ENCODE data around the gene NXNL1.
A peak's percentile ranks its signal among the peaks of the same experiment; 100 is the strongest.
"Not testable (repeated sequence)": the region's sequence is repeated elsewhere in the genome, so short reads cannot be mapped to it uniquely, and the experiment has no call there.

NXNL1 gene

DNA sequence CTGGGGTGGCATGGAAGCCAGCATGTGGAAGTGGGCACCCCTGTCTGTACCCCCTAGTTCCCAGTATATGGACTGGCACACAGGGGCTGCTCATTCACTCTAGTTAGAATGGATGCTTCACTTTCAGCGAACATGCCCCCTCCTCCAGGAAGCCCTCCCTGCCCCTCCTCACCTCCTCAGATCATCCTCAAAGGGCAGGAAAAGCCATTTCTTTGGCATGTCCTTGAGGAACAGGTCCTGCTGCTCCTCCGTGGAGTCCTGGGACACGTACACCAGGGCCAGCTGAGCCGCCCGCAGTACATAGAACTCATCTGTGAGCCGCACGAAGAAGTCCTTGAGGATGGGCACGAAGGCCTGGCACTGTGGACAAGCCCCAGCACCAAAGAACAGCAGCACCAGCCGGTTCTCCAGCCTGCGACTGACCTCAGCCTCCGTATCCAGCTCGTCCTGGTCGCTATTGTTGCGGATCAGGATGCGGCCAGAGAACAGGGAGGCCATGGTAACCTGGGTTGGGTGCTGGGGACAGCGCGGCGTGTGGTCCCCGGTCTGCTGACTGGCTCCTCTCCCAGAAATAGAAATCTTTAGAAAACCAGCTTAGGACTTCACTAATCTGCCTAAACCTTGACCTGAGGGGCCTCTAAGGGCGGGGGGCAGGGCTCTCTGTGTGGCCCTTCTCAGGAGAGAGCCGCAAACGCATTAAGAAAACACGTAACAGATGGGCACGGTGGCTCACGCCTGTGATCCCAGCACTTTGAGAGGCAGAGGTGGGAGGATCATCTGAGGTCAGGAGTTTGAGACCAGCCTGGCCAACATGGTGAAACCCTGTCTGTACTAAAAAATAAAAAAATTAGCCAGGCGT is at the start of gene NXNL1:
Gene NXNL1, minus strand, starts transcription at position 555 of the 859 bp plus-strand sequence. Its CDS starts 57 bp downstream, at position 498.
- DNase-seq = no peak

GRCh38 chr19:17508558-17508933 is 47.8 kb upstream of the NXNL1 start:
- not testable (repeated sequence) for DNase-seq

DNA sequence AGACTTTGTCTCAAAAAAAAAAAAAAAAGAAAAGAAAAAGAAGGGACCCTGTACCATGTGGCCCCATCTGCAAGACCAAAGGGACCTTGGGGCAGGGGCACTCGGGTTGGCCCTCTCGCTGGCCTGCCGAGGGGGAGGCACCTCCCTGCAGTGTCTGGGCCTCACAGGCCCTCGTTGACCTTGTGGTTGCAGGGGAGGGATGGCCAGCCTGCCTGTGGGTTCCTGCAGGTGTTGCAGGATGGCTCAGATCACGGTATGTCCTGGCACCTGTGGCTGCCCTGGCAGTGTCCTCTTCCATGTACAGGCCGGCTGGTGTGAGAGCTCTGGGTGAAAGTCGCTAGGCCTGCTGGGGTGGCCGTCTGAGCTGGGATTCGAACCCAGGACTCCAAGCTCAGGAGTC is 46.0 kb upstream of the NXNL1 start:
- DNase-seq = no peak

DNA sequence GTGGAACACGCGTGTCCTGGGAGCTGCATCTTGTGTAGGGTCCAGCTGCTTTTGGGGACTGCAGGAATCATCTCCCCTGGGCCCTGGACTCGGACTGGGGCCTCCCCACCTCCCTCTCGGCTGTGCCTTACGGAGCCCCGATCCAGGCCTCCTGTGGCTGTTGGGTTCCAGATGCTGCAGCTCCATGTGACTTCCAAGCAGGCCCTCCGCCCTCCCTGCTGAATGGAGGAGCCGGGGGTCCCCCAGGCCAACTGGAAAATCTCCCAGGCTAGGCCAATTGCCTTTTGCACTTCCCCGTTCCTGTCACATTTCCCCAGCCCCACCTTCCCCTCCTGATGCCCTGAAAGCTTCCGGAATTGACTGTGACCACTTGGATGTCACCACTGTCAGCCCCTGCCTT is 44.5 kb upstream of the NXNL1 start:
- DNase-seq = no peak

- no peak for DNase-seq
Measured at GRCh38 chr19:17504456-17504855, 43.7 kb upstream of the NXNL1 start.

DNA sequence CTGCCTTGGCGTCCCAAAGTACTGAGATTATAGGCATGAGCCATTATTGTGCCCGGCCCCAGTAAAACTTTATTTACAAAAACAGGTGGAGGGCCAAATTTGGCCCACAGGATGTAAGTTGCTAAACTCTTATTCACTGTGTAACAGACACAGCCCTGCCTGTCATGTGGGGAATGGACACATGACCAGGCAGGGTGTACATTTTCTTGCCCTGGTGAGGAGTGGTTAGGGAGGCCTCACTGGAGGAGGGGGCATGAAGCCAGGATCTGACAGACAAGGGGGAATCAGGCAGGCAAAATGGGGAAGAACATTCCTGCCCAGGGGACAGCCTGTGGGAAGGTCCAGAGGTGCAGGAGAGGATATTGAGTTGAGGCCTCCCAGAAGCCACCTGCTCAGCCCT is 43.3 kb upstream of the NXNL1 start:
- DNase-seq = no peak

DNA sequence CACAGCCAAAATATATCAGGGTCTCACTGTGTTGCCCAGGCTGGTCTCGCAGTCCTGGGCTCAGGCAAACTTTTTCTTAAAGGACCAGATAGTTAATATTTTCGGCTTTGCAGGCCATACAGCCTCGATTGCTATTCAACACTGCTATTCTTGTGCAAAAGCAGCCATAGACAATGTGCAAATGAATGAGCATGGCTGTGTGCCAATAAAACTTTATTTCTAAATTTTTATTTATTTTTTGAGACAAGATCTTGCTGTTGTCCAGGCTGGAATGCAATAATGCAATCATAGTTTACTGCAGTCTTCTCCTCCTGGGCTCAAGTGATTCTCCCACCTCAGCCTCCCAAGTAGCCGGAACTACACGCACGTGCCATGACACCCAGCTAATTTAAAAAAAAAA is 42.5 kb upstream of the NXNL1 start:
- no peak for DNase-seq

GRCh38 chr19:17500447-17501198 is 39.9 kb upstream of the NXNL1 start:
- DNase-seq = no peak

DNA sequence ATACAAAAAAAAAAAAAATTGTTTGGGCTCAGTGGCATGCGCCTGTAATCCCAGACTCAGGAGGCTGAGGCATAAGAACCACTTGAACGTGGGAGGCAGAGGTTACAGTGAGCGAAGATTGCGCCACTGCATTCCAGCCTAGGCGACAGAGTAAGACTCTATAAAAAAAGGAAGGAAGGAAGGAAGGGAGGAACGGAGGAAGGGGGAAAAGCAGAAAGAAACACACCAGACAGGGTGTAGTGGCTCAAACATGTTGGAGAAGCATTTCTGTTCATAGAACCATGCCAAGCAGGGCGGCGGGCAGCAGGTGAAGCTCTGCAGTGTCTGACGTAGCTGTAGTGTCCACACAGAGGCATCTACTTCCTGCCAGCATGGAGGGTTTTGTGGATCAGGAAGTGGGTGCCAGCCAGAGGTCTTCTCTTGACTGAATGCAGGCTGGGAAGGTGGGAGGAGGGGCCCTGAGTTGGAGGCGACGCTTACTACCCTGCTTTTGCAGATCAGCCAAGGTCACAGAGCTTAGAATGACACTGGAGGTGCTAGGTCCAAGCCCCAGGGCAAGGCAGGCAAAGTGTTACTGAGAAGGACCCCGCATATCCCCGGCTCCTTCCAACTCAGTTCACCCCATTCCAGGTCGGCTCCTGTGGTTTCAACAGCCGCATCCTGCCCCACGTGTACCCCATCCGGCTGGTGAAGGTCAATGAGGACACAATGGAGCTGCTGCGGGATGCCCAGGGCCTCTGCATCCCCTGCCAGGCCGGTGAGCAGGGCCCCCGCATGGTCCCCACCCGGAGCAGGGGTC is 39.1 kb upstream of the NXNL1 start:
- peak; percentile 21 for DNase-seq

- DNase-seq = not testable (repeated sequence)
Measured at GRCh38 chr19:17499025-17499424, 38.3 kb upstream of the NXNL1 start.

DNA sequence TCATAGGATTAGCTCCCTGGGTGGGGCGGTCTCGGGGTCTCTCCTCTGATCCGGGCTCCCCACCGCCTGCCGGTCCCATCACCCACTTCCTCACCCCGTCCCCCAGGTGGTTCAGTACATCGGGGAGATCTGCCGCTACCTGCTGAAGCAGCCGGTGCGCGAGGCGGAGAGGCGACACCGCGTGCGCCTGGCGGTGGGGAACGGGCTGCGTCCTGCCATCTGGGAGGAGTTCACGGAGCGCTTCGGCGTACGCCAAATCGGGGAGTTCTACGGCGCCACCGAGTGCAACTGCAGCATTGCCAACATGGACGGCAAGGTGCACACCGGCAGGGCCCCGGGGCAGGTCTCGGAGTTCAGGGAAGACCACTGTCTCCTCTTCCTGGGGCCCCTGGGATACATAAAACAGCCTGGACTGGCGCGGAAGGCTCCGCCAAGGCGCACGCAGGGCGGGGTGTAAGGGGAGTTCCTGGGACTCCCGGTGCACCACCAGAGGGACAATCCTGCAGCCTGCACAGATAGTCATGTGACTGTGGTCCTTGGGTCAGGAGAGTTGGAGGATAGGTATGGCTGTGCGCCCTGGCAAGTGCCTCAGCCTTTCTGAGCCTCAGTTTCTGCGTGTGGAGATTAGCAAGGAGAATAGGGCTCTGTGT is 36.5 kb upstream of the NXNL1 start:
- DNase-seq = no peak

DNA sequence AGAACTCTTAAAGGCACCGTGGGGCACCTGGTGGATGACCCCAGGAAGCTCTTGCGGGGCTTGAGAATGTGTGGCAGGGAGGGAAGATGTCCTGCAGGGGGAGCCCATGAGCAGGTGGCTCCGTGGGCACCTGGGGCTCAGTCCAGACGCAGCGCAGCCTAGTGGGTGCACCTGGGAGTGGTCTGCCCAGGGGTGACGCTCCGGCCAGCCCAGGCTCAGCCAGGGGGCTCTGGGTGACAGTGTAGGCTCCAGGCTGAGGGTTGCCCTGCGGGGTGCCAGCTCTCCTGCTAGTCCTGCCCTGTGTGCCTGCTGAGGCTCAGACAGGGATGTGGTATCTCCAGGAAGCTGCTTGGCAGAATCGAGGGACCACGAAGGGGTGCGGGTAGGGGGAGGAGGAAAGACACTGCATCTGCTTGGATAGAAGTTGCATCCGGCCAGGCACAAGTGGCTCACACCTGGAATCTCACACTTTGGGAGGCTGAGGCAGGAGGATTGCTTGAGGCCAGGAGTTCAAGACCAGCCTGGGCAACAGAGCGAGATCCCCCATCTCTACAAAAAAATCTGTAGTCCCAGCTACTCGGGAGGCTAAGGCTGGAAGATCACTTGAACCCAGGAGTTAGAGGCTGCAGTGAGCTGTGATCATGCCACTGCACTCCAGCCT is 35.7 kb upstream of the NXNL1 start:
- DNase-seq = peak; percentile 13

DNA sequence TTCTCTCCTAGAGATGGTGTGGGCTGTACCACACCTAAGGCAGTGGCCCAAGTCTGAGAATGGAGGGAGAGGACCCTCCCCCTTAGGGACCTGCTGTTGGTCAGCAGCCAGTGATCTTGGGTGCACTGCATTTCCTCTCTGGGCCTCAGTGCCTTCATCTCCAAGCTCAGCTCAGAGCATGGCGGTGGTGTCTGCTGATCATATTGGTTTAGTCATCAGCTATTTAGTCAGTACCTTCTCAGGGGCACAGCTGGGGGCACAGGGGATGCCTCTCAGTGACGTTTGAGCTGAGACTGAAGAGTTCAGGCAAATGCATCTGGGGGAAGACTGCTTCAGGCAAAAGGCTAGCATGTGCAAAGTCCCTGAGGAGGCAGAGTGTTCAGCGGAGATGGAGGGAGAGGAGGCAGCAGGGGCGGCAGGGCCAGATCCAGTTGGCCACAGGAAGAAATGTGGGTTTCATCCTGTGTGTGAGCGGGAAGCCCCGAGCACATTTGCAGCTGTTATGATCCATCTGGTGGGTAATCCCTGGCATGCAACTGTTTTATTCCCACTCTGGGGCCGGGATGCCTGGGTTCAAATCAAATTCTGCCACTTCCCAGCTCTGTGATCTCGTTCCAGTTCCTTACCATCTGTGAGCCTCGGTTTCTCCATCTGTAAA is 35.0 kb upstream of the NXNL1 start:
- DNase-seq = no peak

GRCh38 chr19:17491287-17491686 is 30.6 kb upstream of the NXNL1 start:
- no peak for DNase-seq

DNA sequence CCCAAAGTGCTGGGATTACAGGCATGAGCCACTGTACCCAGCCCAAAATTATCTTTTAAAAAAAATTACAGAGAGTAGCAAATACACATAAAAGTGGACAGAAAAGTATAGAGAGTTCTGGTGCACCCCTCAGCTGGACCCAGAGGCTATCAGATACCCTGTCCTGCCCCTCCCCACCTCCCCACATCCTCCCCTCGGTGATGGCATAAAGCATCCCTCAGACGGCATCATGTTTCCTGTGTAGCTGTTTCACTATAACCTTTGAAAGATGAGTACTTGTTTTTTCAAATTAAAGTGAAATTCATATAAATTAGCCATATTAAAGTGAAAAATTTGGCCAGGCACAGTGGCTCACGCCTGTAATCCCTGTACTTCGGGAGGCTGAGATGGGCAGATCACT is 29.7 kb upstream of the NXNL1 start:
- DNase-seq = no peak

DNA sequence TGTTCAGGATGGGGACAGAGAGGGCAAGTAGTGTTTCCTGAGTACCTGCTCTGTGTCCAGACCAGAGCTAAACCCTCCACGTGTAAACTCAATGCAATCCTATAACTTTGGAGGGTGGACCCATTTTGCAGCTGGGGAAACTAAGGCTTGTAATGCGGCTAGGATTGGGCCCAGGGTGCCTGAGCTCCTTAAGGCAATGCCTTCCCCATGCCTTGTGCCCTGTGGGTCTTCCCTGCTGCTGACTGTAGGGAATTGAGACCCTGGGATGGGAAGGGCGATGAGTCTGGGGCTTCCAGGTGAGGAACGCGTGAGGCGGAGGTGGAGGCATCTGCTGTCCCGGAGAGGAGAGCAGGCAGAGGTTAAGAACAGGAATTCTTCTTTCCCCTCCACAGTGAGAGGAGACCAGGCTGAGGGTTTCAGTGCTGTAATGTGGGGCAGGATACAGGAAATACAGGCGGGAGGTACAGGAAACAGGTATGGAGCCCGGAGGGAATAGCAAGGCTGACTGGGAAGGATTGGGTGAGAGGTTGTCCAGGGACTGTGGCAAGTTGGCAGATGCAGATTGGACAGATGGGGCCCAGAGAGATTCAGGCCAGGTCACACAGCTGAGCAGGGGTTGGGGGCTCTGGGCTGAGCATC is 28.8 kb upstream of the NXNL1 start:
- no peak for DNase-seq

- DNase-seq = no peak
Measured at GRCh38 chr19:17488593-17489391, 28.1 kb upstream of the NXNL1 start.

- no peak for DNase-seq
Measured at GRCh38 chr19:17487284-17488121, 26.8 kb upstream of the NXNL1 start.

DNA sequence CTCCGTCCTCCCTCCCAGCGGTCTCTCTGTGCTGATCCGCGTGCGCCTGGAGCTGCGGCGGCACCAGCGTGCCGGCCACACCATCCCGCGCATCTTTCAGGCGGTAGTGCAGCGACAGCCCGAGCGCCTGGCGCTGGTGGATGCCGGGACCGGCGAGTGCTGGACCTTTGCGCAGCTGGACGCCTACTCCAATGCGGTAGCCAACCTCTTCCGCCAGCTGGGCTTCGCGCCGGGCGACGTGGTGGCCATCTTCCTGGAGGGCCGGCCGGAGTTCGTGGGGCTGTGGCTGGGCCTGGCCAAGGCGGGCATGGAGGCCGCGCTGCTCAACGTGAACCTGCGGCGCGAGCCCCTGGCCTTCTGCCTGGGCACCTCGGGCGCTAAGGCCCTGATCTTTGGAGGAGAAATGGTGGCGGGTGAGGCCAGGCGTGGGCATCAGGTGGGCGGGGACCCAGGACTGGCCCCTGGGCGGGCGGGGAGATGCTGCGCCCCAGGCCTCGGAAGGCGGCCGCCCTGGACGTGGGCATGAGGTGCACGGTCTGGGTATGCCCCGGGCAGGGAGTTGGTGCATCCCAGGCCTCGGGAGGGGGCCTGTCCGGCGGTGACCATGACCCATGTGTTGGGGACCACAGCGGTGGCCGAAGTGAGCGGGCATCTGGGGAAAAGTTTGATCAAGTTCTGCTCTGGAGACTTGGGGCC is 26.0 kb upstream of the NXNL1 start:
- DNase-seq = no peak

Data from SIG-M5 (cell line).